Frontal cortex (tissue), 4 donors: ENCODE data around the gene ZNF532. TPM values are rescaled to one million over a fixed set of nuclear protein-coding genes. Genes with fewer than 3 reads are reported as not detected.

Experiments
- DNase-seq, 2 donors: peaks; one replicate each; pipeline ENCODE4 v3.0.0; 2012; ENCODE audit warnings: low spot score in 2 of 2
- FAIRE-seq: peaks from 2 replicates; lab custom pipeline; 2012; peaks lifted over from hg19 to GRCh38; lab: Jason Lieb, UNC
- total RNA-seq: library from RNA; depleted of rRNA; stranded (reverse); fragments of >200 nt; gene quantifications from one replicate; pipeline ENCODE4 v1.2.3, GENCODE V29; 2014
- donor health status: control.
- donor health status: control.
- donor health status: control.

The ZNF532 gene
- total RNA-seq, 1 donor from 2014 or later = 305 TPM

GRCh38 chr18:58865701-58866065, 1.0 kb downstream of the ZNF532 start:
- DNase-seq (no peak), FAIRE-seq (no peak)

DNA sequence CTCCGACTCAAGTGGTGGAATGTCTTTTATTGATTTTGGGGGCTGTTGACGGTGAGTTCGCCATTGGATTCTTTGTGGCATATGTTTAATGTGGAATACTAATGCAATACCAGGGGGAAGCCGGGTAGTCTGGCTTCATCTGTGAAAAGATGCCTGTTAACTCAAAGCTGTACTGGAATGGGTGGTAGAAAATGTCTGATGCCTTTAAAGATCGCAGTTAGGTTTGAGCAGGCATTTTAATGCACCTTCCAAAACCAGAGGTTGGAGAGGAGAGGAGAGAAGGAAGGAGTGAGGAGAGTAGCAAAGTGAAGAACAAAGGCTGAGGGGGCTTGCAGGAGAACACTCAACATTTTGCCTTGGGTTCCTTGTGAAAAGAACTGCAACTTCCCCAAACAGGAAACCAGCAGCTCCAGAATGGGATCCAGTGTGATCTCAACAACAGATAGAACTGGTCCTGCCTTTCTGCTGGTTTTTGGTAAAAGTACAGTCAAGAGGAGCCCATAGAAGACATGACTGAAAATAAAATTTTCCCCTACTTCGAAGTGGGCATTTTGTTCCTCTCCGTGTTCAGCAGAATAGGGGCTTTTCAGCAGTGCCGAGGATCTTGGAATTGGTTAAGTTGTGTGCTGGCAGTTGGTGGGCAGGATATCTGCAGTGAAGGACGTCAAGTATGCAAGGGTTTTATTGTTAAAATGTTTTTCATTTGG, 1.5 kb downstream of the ZNF532 start:
- DNase-seq = no peak
- no peak for FAIRE-seq

DNA sequence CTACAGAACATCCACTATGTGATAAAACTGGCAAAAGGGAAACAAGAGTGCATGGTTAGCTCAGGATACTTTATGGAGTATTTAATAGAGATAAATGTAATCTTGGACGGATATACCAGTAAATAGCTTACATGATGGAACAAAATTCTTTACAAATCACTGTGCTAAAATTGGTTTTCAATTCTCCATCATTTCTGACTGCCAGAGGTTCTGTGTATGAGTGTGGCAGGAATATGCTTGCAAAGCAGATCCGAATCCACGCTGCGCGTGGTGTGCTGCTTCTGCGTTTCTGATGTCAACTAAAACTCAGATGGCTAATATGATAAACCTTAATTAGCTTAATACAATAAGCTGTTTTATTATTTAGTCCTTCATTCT, 2.1 kb downstream of the ZNF532 start:
- FAIRE-seq (no peak), DNase-seq (no peak)

DNA sequence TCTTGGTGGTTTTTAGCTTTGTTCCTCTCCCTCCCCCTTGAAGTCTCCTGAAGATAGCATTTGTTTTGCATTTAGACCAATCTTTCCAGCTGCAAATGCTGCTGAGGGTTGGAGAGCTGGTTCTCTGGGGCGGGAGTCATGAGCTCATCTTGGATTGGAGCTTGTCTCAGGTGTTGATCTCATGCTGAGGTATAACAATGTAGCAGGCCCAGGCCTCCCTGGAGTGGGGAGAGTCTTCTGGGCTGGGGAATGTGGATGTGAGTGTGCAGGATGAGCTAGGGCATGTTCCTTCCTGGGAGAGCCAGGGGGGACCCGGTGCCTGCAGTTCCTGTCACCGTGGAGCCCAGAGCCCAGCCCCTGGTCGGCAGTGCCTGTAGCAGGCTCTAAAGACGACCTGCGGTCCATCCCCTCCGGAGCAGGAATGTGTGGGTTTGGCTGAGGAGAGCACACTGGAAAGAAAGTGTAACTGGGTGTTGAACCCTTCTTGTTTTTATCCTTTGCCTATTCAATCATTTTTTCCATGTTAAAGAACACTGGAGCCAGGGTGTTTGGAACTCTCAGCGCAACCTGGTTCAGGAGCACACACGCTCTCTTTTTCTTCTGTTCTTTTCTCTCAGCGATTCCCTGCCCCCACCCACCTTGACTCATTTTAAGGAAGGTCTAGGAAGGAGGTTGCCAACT, 2.7 kb downstream of the ZNF532 start:
- no peak for FAIRE-seq
- no peak for DNase-seq

DNA sequence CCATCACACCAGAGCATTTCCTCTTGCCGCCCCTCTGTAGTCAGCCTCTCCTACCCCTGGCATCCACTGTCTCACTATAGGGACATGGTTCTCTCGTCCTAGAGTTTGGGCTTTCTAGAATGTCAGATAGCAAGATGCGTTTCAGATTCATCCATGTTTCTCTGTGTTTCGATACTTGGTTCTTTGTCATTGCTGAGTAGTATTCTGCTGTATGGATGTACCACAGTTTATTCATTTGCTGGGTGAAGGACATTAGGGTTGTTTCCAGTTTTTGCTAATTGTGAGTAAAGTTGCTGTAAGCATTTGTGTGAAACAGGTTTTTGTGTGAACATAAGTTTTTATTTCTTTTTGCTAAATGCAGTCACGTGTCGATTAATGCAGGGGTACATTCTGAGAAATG, 3.8 kb downstream of the ZNF532 start:
- DNase-seq (no peak), FAIRE-seq (no peak)

DNA sequence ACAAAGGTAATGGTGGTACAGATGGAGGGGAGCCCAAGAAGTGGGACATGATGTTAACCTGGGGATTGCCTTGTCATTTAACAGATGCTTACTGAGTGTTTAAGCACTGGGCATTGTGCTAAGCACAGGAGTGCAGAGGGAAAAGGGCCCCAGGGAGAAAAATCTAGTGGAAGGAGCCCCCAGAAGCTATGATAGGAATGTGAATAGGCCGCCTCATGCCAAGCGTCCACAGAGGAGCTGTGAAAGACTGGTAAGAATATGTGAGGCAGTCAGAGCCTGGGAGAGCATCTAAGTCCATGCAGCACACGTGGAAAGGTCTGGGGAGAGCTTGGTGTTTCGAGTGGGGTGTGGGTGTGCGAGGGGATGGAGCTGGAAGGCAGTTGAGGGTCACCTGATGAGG, 5.5 kb downstream of the ZNF532 start:
- DNase-seq (no peak), FAIRE-seq (no peak)

- DNase-seq (no peak), FAIRE-seq (no peak)
These were observed 5.9 kb downstream of the ZNF532 start for GRCh38 chr18:58870621-58871020.

DNA sequence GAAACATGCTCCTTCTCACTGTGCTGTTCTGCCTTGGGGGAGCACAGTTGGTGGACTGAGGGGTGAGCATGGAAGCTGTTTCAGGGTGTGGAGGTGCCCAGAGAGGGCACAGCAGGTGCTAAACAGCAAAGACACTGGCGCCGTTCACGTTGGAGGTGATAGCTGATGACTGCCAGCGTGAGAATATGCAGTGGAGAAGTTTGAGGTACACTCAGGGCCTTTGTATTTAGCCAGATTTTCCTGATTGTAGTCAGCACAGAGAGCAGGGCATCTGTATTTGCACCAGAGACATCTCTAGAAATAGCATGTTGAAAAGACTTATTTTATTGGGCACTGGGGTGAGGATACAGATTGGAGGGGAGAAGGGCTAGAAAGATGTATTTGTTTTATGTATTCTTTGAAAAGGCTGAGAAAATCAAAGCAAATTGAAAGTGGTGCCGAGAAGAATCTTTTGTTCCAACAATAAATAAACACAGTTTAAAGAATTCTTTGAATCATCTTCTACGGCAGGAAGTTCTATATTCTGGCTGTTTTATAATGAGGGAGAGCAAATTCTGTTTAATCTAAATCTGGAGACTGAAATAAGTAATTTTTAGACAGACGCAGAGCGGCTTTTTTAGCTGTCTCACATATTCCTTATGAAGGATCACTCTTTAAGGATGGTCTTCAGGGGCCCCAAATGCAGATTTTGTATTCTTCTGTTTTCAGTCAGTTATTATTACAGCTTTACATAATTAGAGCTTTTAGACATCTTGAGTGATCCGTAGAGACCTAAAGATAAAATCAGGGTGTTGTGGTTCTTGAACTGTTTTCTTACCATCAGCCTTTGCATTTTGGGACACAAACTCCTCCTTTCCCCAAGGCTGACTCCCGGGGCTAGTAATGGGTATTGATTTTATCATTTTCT, 7.1 kb downstream of the ZNF532 start:
- FAIRE-seq (no peak), DNase-seq (no peak)

- FAIRE-seq = no peak
- no peak for DNase-seq
These were observed 14.0 kb downstream of the ZNF532 start for GRCh38 chr18:58878640-58879039.

- FAIRE-seq (no peak), DNase-seq (no peak)
These were observed 16.8 kb downstream of the ZNF532 start for GRCh38 chr18:58881477-58881876.

GRCh38 chr18:58882044-58882443, 17.4 kb downstream of the ZNF532 start:
- FAIRE-seq = no peak
- no peak for DNase-seq

DNA sequence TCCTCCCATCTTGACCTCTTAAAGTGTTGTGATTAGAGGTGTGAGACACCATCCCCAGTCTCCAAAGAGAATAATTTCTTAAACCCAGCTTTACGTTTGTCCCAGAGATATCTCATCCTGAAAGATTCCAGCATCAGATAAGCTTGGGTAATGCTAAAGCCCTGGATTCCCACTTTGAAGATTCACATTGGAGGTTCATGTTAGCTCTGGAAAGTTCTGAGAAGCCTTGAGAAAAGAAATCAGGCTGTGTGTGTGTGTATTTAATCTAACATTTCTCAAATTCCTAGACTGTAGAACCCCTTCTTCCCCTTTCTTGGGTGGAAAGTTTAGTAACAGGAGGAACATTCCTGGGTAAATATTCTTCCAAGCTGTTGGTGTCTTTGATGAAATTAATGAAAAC, 18.0 kb downstream of the ZNF532 start:
- no peak for FAIRE-seq
- DNase-seq = no peak

GRCh38 chr18:58884680-58885079, 20.0 kb downstream of the ZNF532 start:
- DNase-seq (no peak), FAIRE-seq (no peak)

DNA sequence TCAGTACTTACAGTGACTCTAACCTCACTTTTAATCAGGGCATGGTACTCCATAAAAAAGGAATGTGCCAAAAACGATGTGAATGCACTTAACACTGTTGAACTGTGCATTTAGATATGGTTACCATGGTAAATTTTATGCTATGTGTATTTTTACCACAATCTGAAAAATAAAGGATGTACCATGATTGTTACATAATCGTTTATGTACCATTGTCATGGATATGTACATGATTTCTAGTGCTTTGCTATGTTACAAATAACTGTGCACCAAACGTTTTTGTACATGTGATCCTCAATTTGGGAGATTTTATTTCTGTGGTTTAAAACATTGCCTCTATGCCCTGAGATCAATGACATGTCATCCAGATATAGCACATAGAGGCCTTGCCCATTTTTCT, 21.8 kb downstream of the ZNF532 start:
- FAIRE-seq (no peak), DNase-seq (no peak)

DNA sequence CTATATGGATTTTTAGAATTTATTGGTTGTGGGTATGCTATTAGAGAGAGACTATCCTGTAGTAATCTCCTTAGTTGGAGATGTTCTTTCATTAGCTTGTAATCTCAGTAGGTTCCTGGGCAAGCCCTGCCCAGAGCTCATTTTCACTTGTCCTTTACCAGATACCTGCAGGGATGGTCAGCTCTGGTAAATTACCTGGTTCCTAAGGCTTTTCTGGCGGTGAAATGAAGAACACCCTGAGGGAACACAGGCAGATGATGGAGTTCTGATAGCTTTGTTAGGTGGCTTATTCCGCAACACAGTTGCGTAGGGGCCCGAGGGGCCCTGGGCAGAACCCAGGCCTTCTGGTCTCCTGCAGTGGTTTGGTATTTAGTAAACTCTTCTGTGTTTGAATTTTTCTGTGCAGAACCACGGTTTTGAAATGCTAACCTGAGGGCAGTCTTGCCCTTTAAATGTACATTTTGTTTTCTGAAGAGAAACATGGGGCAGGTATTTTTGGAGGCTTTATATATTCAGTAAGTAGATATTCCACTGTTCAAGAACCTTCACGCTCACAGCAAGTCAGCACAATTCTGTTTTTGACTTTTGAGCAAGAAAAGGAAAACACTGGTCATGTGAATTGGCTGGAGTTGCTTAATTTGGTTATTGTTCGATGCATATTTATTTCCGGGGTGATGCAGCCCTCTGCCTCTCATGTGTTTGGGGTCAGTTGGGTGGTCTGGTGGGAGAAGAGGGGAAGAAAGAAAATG, 22.4 kb downstream of the ZNF532 start:
- FAIRE-seq (no peak), DNase-seq (no peak)

GRCh38 chr18:58887613-58887963, 22.9 kb downstream of the ZNF532 start:
- DNase-seq = no peak
- no peak for FAIRE-seq

GRCh38 chr18:58891776-58892175, 27.1 kb downstream of the ZNF532 start:
- no peak for DNase-seq
- FAIRE-seq = no peak

DNA sequence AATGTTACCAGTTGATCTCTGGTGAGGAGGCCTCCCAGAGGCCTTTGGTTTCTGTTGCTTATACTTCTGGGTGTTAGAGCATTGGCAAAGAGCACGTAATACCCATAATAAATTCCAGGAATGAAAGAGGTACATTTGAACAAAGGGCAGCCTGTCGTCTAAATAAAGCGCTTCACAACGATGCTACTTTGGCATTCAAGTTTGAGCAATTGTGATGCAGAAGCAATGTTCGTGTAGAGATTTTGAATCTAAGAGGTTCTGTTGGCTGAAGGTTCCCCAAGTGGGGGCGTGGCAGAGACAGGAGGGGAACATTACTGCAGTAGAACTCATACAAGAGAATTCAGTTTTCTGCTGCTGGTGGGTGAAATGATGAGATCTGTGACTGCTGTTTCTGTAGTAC, 27.8 kb downstream of the ZNF532 start:
- FAIRE-seq = no peak
- DNase-seq = no peak

- DNase-seq = no peak
- FAIRE-seq = no peak
These were observed 28.9 kb downstream of the ZNF532 start for GRCh38 chr18:58893388-58894099.

DNA sequence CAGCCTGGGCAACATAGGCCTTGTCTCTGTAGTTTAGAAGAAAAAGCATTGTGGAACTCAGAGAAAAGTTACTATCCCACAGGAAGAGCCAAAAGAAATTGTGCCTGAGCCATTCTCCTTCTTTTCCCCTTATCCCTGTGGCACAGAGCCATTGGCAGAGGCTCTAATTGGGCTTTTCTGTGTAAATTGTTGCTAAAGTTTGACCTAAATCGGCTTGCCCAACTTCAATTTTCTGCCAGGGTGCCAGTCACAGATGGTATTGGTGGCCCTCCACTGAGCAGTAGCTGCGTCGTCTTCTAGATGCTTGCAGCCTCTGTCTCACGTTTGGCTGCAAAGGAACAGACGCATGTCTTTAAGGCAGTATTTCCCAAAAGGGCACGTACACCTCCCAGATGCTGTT, 30.3 kb downstream of the ZNF532 start:
- DNase-seq (no peak), FAIRE-seq (no peak)
